Measurements from ENCODE around the gene DNAJB2.

Gene DNAJB2

GRCh38 chr2:219296631-219297391 is 17.6 kb downstream of the DNAJB2 start:
- TF ChIP-seq CTCF (IDR thresholded peaks at IDR 0.05; ENCODE audit: unreplicated experiment in 3 of 3), result no peak
- H3K4me1 Mint-ChIP-seq, result peaks cover 19% of the 10 kb centered on the region
- no peak overlapping the region for H3K27ac Mint-ChIP-seq
- peaks cover 66% of the 10 kb centered on the region for H3K27me3 Mint-ChIP-seq (ENCODE audit: low read depth)
- H3K9me3 Mint-ChIP-seq, result no peaks in the 10 kb centered on the region
- no peak overlapping the region for H3K4me3 Mint-ChIP-seq
- no peaks in the 10 kb centered on the region for H3K36me3 Mint-ChIP-seq (ENCODE audit: low read depth)

GRCh38 chr2:219297766-219298456 is 18.7 kb downstream of the DNAJB2 start:
- peaks cover 19% of the 10 kb centered on the region for H3K4me1 Mint-ChIP-seq
- no peak for TF ChIP-seq CTCF (IDR thresholded peaks at IDR 0.05; ENCODE audit: unreplicated experiment in 3 of 3)
- H3K27me3 Mint-ChIP-seq (ENCODE audit: low read depth), result peaks cover 70% of the 10 kb centered on the region
- H3K9me3 Mint-ChIP-seq, result no peaks in the 10 kb centered on the region
- H3K36me3 Mint-ChIP-seq (ENCODE audit: low read depth), result no peaks in the 10 kb centered on the region
- H3K4me3 Mint-ChIP-seq, result no peak overlapping the region
- H3K27ac Mint-ChIP-seq, result no peak overlapping the region

- Mint-ChIP-seq H3K4me3 (no peak overlapping the region), H3K27ac (no peak overlapping the region), H3K4me1 (peaks cover 15% of the 10 kb centered on the region), H3K9me3 (no peaks in the 10 kb centered on the region), H3K36me3 (ENCODE audit: low read depth) (no peaks in the 10 kb centered on the region), H3K27me3 (ENCODE audit: low read depth) (peaks cover 75% of the 10 kb centered on the region)
- TF ChIP-seq CTCF (IDR thresholded peaks at IDR 0.05; ENCODE audit: unreplicated experiment in 3 of 3), result peak; percentile 95 to 98 (median 96)
These were observed 19.7 kb downstream of the DNAJB2 start for GRCh38 chr2:219298759-219299371.

GRCh38 chr2:219299372-219299760 is 20.2 kb downstream of the DNAJB2 start:
- H3K4me1 Mint-ChIP-seq, result peaks cover 10% of the 10 kb centered on the region
- H3K9me3 Mint-ChIP-seq, result no peaks in the 10 kb centered on the region
- H3K36me3 Mint-ChIP-seq (ENCODE audit: low read depth), result no peaks in the 10 kb centered on the region
- TF ChIP-seq CTCF (IDR thresholded peaks at IDR 0.05; ENCODE audit: unreplicated experiment in 3 of 3), result no peak
- no peak overlapping the region for H3K4me3 Mint-ChIP-seq
- peaks cover 80% of the 10 kb centered on the region for H3K27me3 Mint-ChIP-seq (ENCODE audit: low read depth)
- no peak overlapping the region for H3K27ac Mint-ChIP-seq

- no peaks in the 10 kb centered on the region for H3K9me3 Mint-ChIP-seq
- peaks cover 9% of the 10 kb centered on the region for H3K4me1 Mint-ChIP-seq
These were observed 20.9 kb downstream of the DNAJB2 start for GRCh38 chr2:219300022-219300421.

More at GRCh38 chr2:219300022-219300421, 20.9 kb downstream of the DNAJB2 start:
- Mint-ChIP-seq H3K27me3 (ENCODE audit: low read depth) (peaks cover 87% of the 10 kb centered on the region), H3K36me3 (ENCODE audit: low read depth) (no peaks in the 10 kb centered on the region), H3K27ac (no peak overlapping the region), H3K4me3 (no peak overlapping the region)
- no peak for TF ChIP-seq CTCF (IDR thresholded peaks at IDR 0.05; ENCODE audit: unreplicated experiment in 3 of 3)

All from nephron (organoid).